Epithelial cell of proximal tubule (primary cell): ENCODE data around the gene UROC1. TPM values are rescaled to one million over a fixed set of nuclear protein-coding genes. Genes with fewer than 3 reads are reported as not detected.

Experiments used
- DNase-seq: peaks from one replicate; pipeline ENCODE4 v3.0.0-alpha.2; 2011; ENCODE audit warnings: low read depth
- H3K4me3 ChIP-seq: 2 replicates; pipeline ENCODE4 v1.5.1; 2011; ENCODE audit warnings: low read depth, mild to moderate bottlenecking, low read length
- CTCF ChIP-seq: conservative IDR thresholded peaks from 2 replicates; pipeline ENCODE4 v1.5.1; 2012; ENCODE audit warnings: low read depth, mild to moderate bottlenecking, low read length
- total RNA-seq: library from RNA; depleted of rRNA; stranded (reverse); fragments of >200 nt; gene quantifications from 2 replicates; pipeline ENCODE4 v1.2.3, GENCODE V29; 2015

UROC1 gene
- total RNA-seq, 1 donor from 2014 or later = not detected

GRCh38 chr3:126494204-126494969 lies 23.2 kb downstream of the UROC1 start:
- H3K4me3 ChIP-seq = no peak overlapping the region
- DNase-seq = no peak

GRCh38 chr3:126493739-126494138 lies 23.8 kb downstream of the UROC1 start:
- DNase-seq = no peak
- H3K4me3 ChIP-seq = no peak overlapping the region
- TF ChIP-seq CTCF = no peak

More at GRCh38 chr3:126494204-126494969, 23.2 kb downstream of the UROC1 start:
- TF ChIP-seq CTCF = no peak

GRCh38 chr3:126493051-126493450 lies 24.5 kb downstream of the UROC1 start:
- H3K4me3 ChIP-seq = no peak overlapping the region
- TF ChIP-seq CTCF = no peak
- DNase-seq = no peak

GRCh38 chr3:126491221-126492013 lies 26.2 kb downstream of the UROC1 start:
- H3K4me3 ChIP-seq = no peak overlapping the region
- DNase-seq = no peak
- no peak for TF ChIP-seq CTCF

- no peak for DNase-seq
- H3K4me3 ChIP-seq = no peak overlapping the region
- TF ChIP-seq CTCF = no peak
These were observed 27.0 kb downstream of the UROC1 start for GRCh38 chr3:126490619-126491018.

GRCh38 chr3:126488886-126489569 lies 28.5 kb downstream of the UROC1 start:
- TF ChIP-seq CTCF = no peak
- no peak overlapping the region for H3K4me3 ChIP-seq
- DNase-seq = no peak
